ENCODE results near the gene PRKCH. TPM values are rescaled to one million over a fixed set of nuclear protein-coding genes. Genes with fewer than 3 reads are reported as not detected.

The PRKCH gene
- total RNA-seq, 1 experiment from 2014 or later, result 2.3 TPM

GRCh38 chr14:61561657-61562276 lies 240.4 kb downstream of the PRKCH start:
- DNase-seq (ENCODE audit: extremely low read depth, low read depth), result peak; percentile 93

DNA sequence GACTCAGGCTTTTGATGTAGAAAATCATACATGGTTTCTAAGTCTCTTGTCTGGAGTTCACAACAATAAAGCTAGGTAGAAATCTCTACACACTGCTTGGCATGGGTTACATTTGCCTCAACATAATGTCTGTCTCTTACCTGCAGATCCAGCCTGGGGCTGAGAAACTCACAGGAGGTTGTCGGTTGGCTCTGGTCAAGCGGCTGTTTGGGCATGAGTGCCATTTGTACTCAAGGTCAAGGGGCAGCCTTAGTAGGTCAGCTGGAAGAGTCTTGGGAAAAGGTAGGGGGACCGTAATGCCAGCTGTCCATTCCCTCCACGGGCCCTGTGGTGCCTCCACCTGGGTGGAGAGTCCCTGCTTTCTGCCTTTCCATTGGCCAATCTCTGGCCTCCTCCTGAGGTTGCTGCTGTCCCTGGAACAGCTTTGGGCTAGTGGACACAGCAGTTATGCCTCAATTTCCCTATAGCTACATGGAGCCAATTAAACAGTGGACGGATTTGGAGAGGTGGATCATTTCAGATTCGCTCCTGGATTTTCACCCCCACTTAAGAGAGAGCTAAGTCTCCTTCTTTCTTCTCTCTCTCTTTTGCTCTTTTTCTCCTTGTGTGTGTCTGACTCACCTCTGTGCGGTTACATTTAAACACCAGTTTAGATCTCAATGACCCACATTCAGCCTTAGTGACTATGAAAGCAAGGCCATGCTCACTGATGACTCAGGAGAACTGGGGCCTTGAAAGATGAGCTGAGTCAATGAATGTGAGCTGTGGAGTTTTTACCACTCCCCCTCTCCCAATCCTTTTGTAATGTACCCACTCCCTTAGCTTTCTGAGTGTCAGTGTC lies 241.2 kb downstream of the PRKCH start:
- peak; percentile 75 for DNase-seq (ENCODE audit: extremely low read depth, low read depth)

DNA sequence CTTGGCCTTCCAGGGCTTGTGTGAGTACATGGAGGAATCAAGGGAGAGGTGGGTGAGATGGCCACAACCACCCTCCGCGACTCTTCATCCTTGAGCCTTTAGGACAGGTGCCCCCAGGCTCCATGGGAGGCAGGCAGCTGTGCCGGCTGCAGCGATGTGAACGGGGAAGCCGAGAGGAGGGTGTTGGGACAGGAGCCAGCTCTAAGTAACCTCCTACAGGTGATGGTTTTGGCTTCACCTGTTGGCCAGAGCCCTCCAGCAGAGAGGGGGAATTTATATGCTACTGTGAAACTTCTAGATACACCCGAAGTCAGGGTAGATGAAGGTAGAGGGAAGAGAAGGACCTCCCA lies 241.8 kb downstream of the PRKCH start:
- no peak for DNase-seq (ENCODE audit: extremely low read depth, low read depth)

DNA sequence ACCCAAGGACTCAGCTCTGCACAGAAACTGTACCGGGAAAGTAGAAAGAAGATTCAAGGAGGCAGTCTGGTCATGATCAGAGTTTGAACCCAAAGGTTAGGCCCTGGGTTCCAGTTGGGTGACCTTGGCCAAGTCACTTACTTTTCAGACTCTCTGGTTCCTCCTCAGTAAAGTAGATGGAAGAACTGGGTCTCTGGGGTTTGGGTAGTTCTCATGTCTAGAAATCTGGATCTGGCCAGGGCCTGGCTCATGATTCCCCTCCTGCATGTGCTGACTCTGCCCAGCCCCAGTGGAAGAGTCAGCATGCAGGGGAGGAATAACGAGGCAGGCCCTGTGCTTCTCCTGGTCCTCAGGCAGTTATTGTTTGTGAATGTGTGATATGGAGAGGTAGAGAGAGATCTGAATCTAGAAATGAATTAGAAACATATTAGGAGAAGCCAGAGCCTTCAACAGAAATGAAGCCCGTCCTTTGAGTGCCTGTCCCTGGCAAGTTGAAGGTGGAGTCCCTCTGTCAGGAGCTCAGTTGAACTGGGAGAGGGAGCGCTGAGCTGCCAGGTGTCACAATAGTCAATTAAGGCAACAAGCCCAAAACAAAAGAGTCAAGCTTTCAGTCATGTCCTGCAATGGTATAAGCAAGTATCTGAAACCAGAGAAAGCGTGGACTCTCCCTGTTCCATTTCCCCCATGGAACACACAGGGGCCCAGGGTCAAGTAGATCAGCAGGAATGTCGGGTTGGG lies 242.7 kb downstream of the PRKCH start:
- no peak for DNase-seq (ENCODE audit: extremely low read depth, low read depth)

- DNase-seq (ENCODE audit: extremely low read depth, low read depth), result peak; percentile 33
Observed at GRCh38 chr14:61564618-61565091, 243.3 kb downstream of the PRKCH start.

- no peak for DNase-seq (ENCODE audit: extremely low read depth, low read depth)
Observed at GRCh38 chr14:61565181-61565580, 243.8 kb downstream of the PRKCH start.

GRCh38 chr14:61565836-61566536 lies 244.6 kb downstream of the PRKCH start:
- DNase-seq (ENCODE audit: extremely low read depth, low read depth), result no peak

GRCh38 chr14:61566537-61567225 lies 245.3 kb downstream of the PRKCH start:
- DNase-seq (ENCODE audit: extremely low read depth, low read depth), result no peak

GRCh38 chr14:61567838-61568571 lies 246.6 kb downstream of the PRKCH start:
- no peak for DNase-seq (ENCODE audit: extremely low read depth, low read depth)

DNA sequence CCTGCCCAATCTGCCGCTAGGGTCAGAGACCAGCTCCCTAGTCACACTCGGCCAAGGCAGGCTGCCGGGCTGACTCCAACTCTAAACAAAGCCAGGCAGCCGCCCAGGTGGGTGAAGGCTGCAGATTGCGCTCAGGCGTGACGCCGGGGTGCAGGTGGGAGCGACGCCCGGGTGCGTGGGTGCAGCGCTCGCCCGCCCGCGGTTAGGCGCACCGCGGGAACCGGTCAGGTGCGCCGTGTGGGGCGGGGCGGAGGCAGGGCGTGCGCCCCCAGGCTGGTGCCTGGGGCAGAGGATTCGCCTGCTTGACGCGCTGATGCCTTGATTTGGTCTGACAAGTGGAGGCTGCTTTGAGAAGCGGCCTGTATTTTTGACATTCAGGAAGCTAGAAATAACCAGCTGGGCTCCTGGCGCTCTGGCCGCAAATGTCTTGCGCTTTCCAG lies 247.2 kb downstream of the PRKCH start:
- no peak for DNase-seq (ENCODE audit: extremely low read depth, low read depth)

GRCh38 chr14:61569308-61569707 lies 247.9 kb downstream of the PRKCH start:
- no peak for DNase-seq (ENCODE audit: extremely low read depth, low read depth)

DNA sequence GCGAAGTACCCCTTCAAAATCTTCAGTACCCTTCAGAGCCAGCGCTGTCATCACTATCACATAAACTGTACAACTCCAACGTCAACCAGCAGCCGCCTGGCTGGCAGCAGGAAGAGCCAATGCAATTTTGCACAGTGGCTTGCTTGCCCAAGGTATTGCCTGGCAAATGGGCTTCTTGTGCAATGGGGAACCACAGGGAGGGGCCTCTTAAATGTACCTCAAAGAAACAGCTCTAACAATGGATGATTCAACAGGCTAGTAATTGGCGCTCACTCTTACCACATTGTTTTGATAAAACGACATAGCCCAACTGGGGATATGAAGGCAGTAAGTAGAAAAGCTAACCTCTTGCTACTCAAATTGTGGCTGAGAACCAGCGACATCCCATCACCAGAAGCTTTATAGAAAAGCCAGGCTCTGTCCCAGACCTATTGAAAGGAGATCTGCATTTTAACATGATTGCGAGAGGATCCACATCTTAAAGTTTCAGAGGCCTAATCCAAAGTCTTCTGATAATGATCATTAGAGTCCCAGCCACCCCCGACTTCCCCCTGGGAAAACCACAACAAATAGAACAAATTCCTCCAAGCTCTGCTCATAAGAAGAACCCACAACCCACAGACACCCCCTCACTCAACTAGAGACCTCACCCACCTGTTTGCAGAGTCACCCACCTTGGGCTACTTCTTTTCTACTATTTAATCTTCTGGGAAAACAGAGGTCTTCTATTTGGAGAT lies 248.6 kb downstream of the PRKCH start:
- DNase-seq (ENCODE audit: extremely low read depth, low read depth), result no peak

DNA sequence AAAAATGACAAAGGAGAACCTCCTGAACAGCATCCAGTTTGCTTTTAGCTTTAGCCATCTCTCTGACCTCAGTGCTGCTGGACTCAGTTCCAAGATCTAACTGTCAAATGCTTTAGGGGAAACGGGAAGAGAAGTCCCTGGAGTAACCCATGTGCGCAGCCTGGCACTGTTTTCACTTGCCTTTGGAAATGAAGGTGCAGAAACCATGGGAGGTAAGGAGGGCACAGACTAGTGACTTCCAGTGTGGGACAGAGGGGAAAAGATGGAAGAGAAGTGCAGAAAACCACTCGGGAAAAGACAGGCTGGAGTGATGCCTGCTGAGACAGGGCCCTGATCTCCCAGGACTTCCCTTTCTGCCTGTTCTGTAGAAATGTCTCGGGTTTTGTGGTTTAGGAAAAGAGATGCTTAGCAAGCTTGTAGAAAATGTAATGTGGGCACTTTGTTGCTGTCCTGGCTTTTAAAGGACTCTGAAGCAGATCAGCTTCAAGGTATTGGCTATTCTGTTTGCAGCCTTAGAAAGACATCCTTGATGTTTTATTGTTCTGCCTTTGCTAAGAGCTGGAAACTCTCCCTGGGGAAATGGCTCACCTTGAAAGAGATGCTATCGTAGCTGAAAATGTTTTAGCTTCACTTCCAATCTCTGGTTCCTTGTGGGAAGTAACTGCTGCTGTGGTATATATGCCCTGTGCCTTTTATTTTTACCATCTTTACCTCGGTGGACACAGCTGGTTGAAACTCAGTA lies 249.3 kb downstream of the PRKCH start:
- no peak for DNase-seq (ENCODE audit: extremely low read depth, low read depth)

DNA sequence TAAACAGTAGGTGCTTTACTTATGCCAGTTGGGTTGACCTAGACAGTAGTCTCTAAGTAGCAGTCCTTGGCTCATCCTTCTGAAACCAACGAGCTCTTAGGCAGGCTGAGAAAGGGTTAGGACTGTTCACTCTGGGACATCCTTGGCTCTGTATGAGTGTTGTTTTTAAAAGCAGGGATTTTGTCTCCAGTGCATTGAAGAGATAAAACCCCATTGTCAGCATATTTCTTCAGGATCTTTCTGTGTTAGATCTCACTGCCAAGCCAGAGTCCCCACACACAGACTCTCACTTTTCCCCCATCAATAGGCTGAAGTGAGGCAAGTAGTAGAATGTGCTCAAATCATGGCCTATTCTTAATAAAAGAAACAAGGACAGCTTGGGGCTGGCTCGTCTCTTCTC lies 250.5 kb downstream of the PRKCH start:
- DNase-seq (ENCODE audit: extremely low read depth, low read depth), result no peak

- no peak for DNase-seq (ENCODE audit: extremely low read depth, low read depth)
Observed at GRCh38 chr14:61573321-61573720, 251.9 kb downstream of the PRKCH start.

GRCh38 chr14:61573748-61574513 lies 252.6 kb downstream of the PRKCH start:
- no peak for DNase-seq (ENCODE audit: extremely low read depth, low read depth)

- no peak for DNase-seq (ENCODE audit: extremely low read depth, low read depth)
Observed at GRCh38 chr14:61574514-61574807, 253.1 kb downstream of the PRKCH start.

GRCh38 chr14:61575126-61575525 lies 253.7 kb downstream of the PRKCH start:
- DNase-seq (ENCODE audit: extremely low read depth, low read depth), result no peak
